GM12872 (cell line): ENCODE measurements around the gene STARD3.

Source experiments
- CTCF ChIP-seq: IDR thresholded peaks from 3 replicates; pipeline ENCODE4 v1.5.1; 2011; ENCODE audit warnings: low read depth, mild to moderate bottlenecking, low read length, moderate library complexity; ENCODE audit not compliant: insufficient read depth

Gene STARD3

DNA sequence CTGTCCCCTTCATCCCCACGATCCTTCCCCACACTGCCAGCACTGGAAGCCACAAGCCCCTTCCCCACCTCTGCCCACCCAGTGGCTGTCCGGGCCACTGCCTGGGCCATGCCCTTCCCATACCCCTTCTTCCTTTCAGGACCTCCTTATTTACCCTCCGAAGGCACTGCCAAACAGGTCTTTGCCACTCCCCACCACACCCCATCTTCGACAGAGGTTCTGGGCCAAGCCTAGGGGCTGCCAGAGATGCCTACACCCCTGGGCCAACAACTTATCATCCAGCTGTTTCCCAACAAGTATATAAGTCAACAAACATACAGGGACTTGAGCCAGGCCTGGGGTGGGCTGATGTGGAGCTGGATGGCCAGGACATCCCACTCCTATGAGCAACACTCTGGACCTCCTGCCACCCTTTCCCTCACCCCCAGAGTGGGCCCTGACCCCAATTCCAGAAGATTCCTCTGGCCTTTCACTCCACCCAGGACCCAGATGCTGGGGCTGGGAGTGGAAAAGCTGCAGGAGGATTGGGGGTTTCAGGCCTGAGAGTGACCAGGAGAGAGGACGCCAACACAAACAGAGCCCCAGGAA is 11.7 kb upstream of the STARD3 start:
- TF ChIP-seq CTCF, result no peak

GRCh38 chr17:39626171-39627046 is 10.5 kb upstream of the STARD3 start, which contains the start of gene PPP1R1B:
TSS of gene PPP1R1B (plus strand) at chr17:39626952. CDS start at chr17:39627393, 441 bp downstream.
- no peak for TF ChIP-seq CTCF

GRCh38 chr17:39627047-39627711 is 9.8 kb upstream of the STARD3 start:
- no peak for TF ChIP-seq CTCF

- TF ChIP-seq CTCF, result no peak
Measured at GRCh38 chr17:39627712-39628516, 9.0 kb upstream of the STARD3 start.

DNA sequence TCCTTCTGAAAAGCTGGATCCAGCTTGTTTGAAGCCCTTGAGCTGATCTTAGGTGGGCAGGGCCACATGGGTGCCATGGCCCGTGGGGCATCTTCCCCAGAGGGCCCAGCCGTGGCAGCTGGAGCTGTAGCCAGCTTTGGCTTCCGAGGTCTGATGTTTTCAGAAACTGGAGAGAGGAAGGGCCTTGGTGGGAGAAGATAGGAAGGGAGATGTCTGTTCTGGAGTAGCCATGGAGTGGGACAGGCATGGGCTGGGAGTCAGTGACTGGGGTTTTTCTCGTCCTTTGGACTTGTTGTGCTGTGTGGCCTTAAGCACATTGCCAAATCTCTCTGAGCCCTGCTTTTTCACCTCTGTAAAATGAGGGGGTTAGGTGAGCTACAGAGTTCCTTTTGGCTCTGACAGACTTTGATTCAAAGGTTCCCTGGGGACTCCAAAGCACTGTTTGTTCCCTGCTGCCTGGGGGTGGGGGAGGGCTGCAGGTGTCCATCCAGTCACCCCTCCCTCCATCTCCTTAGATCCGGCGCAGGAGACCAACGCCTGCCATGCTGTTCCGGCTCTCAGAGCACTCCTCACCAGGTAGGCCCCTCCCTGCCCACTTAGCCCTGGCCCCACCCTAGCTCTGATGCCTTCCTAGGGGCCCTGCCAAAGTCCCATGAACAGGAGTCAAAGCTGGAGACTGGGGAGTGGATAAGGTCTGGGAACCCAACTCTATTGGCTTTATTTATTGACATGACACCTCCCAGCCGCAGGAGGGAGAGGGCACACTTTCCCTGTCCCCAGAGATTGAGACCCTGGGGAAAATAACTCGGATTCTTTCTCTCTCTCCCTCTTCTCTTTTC is 8.1 kb upstream of the STARD3 start:
- TF ChIP-seq CTCF, result no peak

DNA sequence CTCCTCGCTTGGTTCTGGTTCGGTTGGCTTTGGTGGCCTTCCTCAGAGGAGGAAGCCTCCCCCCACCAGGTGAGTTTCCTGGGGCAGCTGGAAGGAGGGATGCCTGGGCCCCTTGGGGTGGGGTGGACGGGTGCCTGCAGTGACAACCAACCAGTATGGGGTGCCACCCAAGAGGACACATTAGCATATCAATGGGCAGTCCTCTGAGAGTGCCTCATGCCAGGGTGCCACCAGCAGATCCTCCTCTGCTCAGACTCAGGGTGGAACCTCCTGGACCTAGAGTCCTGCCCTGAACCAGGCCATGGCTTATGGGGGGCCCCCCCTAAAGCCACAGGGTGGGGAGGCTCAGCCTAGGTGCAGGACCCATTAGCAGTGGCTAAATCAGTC is 7.5 kb upstream of the STARD3 start:
- TF ChIP-seq CTCF, result no peak
